HEK293 (cell line): ENCODE data around the gene CNOT6L.

Experiments
- FEZF1 ChIP-seq: fragments of 450-650 bp; formaldehyde crosslinking; IDR thresholded peaks from 2 replicates; pipeline ENCODE4 v1.5.1; 2016; ENCODE audit warnings: missing biosample characterization, missing genetic modification characterization
- HOXA7 ChIP-seq: sonication (generic); formaldehyde crosslinking; IDR thresholded peaks from 2 replicates; pipeline ENCODE4 v1.8.1; 2022; ENCODE audit warnings: missing genetic modification reagents, borderline replicate concordance
- IKZF3 ChIP-seq: fragments of 450-650 bp; IDR thresholded peaks from 2 replicates; pipeline ENCODE4 v1.5.0; 2018; ENCODE audit warnings: missing biosample characterization, mild to moderate bottlenecking, missing genetic modification characterization, moderate library complexity
- KLF17 ChIP-seq: fragments of 450-650 bp; formaldehyde crosslinking; IDR thresholded peaks from 2 replicates; pipeline ENCODE4 v1.5.1; 2016; ENCODE audit warnings: missing biosample characterization, missing genetic modification characterization
- KLF8 ChIP-seq: fragments of 450-650 bp; formaldehyde crosslinking; IDR thresholded peaks from 2 replicates; pipeline ENCODE4 v1.5.1; 2016; ENCODE audit warnings: missing biosample characterization, missing genetic modification characterization
- MEIS1 ChIP-seq: sonication (generic); formaldehyde crosslinking; IDR thresholded peaks from 2 replicates; pipeline ENCODE4 v1.8.1; 2022; ENCODE audit warnings: missing genetic modification reagents, mild to moderate bottlenecking, borderline replicate concordance
- MZF1 ChIP-seq: fragments of 450-650 bp; formaldehyde crosslinking; IDR thresholded peaks from 2 replicates; pipeline ENCODE4 v1.5.1; 2017; ENCODE audit warnings: missing biosample characterization, missing genetic modification characterization, borderline replicate concordance
- PRDM4 ChIP-seq: fragments of 450-650 bp; formaldehyde crosslinking; IDR thresholded peaks from 2 replicates; pipeline ENCODE4 v1.5.1; 2017; ENCODE audit warnings: missing biosample characterization, missing genetic modification characterization
- PRDM6 ChIP-seq: fragments of 450-650 bp; formaldehyde crosslinking; IDR thresholded peaks from 2 replicates; pipeline ENCODE4 v1.5.1; 2017; ENCODE audit warnings: missing biosample characterization, missing genetic modification characterization
- RBAK ChIP-seq: fragments of 450-650 bp; formaldehyde crosslinking; IDR thresholded peaks from 2 replicates; pipeline ENCODE4 v1.5.1; 2016; ENCODE audit warnings: missing biosample characterization, missing genetic modification characterization
- SCRT1 ChIP-seq: fragments of 450-650 bp; formaldehyde crosslinking; IDR thresholded peaks from 2 replicates; pipeline ENCODE4 v1.5.1; 2016; ENCODE audit warnings: missing biosample characterization, missing genetic modification characterization, borderline replicate concordance
- TRIM28 ChIP-seq: IDR thresholded peaks from 2 replicates; pipeline ENCODE4 v1.6.1; 2011; ENCODE audit warnings: low read length, control low read depth, borderline replicate concordance
- ZBTB11 ChIP-seq: fragments of 450-650 bp; formaldehyde crosslinking; conservative IDR thresholded peaks from 2 replicates; pipeline ENCODE4 v1.5.1; 2016; ENCODE audit warnings: low read depth, missing biosample characterization, missing genetic modification characterization
- ZNF133 ChIP-seq: fragments of 450-650 bp; formaldehyde crosslinking; IDR thresholded peaks from 2 replicates; pipeline ENCODE4 v1.5.1; 2016; ENCODE audit warnings: missing biosample characterization, missing genetic modification characterization
- ZNF138 ChIP-seq: fragments of 450-650 bp; formaldehyde crosslinking; IDR thresholded peaks from 2 replicates; pipeline ENCODE4 v1.5.1; 2016; ENCODE audit warnings: missing biosample characterization, missing genetic modification characterization, borderline replicate concordance
- ZNF157 ChIP-seq: fragments of 450-650 bp; formaldehyde crosslinking; IDR thresholded peaks from 2 replicates; pipeline ENCODE4 v1.5.1; 2016; ENCODE audit warnings: missing biosample characterization, missing genetic modification characterization
- ZNF18 ChIP-seq: fragments of 450-650 bp; formaldehyde crosslinking; IDR thresholded peaks from 2 replicates; pipeline ENCODE4 v1.5.1; 2016; ENCODE audit warnings: missing biosample characterization, missing genetic modification characterization
- ZNF202 ChIP-seq: fragments of 450-650 bp; formaldehyde crosslinking; IDR thresholded peaks from 2 replicates; pipeline ENCODE4 v1.5.1; 2016; ENCODE audit warnings: missing biosample characterization, missing genetic modification characterization, borderline replicate concordance
- ZNF335 ChIP-seq: fragments of 450-650 bp; formaldehyde crosslinking; conservative IDR thresholded peaks from 2 replicates; pipeline ENCODE4 v1.5.1; 2016; ENCODE audit warnings: missing biosample characterization, missing genetic modification characterization
- ZNF341 ChIP-seq: fragments of 450-650 bp; formaldehyde crosslinking; IDR thresholded peaks from 2 replicates; pipeline ENCODE4; 2016; ENCODE audit warnings: low read depth, missing biosample characterization, missing genetic modification characterization
- ZNF391 ChIP-seq: fragments of 450-650 bp; formaldehyde crosslinking; IDR thresholded peaks from 2 replicates; pipeline ENCODE4 v1.5.1; 2016; ENCODE audit warnings: low read depth, missing biosample characterization, missing genetic modification characterization, borderline replicate concordance
- ZNF423 ChIP-seq: fragments of 450-650 bp; formaldehyde crosslinking; IDR thresholded peaks from 2 replicates; pipeline ENCODE4 v1.5.1; 2016; ENCODE audit warnings: missing biosample characterization, missing genetic modification characterization
- ZNF521 ChIP-seq: fragments of 450-650 bp; formaldehyde crosslinking; IDR thresholded peaks from 2 replicates; pipeline ENCODE4 v1.5.1; 2017; ENCODE audit warnings: missing biosample characterization, mild to moderate bottlenecking, missing genetic modification characterization
- ZNF596 ChIP-seq: fragments of 450-650 bp; IDR thresholded peaks from 2 replicates; pipeline ENCODE4 v1.5.0; 2018; ENCODE audit warnings: missing biosample characterization, mild to moderate bottlenecking, missing genetic modification characterization, moderate library complexity
- ZNF670 ChIP-seq: fragments of 450-650 bp; formaldehyde crosslinking; IDR thresholded peaks from 2 replicates; pipeline ENCODE4 v1.5.1; 2016; ENCODE audit warnings: missing biosample characterization, missing genetic modification characterization, low read depth
- ZSCAN18 ChIP-seq: fragments of 450-650 bp; formaldehyde crosslinking; IDR thresholded peaks from 2 replicates; pipeline ENCODE4 v1.5.1; 2016; ENCODE audit warnings: missing biosample characterization, missing genetic modification characterization
- ZXDB ChIP-seq: fragments of 450-650 bp; formaldehyde crosslinking; IDR thresholded peaks from 2 replicates; pipeline ENCODE4 v1.5.1; 2016; ENCODE audit warnings: missing biosample characterization, missing genetic modification characterization

The CNOT6L gene

GRCh38 chr4:77776182-77777134 is 42.7 kb downstream of the CNOT6L start (continued):
- TF ChIP-seq ZNF391 (tag by site-specific recombination) (no peak), IKZF3 (no peak; the same call in 1 of the 2 replicates), ZNF423 (tag by site-specific recombination) (no peak), KLF17 (tag by site-specific recombination) (no peak), ZNF18 (tag by site-specific recombination) (peak; percentile 40; the same call in 1 of the 2 replicates), HOXA7 (no peak), ZNF670 (tag by site-specific recombination) (no peak), ZNF596 (0 out of 2 replicates have a peak, but pooled peaks have one; percentile 42), ZNF341 (no peak), PRDM4 (tag by site-specific recombination) (peak; percentile 77), ZNF335 (no peak), SCRT1 (tag by site-specific recombination) (peak; percentile 61; the same call in 1 of the 2 replicates), MZF1 (tag by site-specific recombination) (peak; percentile 79), MEIS1 (CRISPR knock-in tag) (no peak), PRDM6 (tag by site-specific recombination) (peak; percentile 89), ZSCAN18 (tag by site-specific recombination) (no peak), ZNF202 (tag by site-specific recombination) (no peak), ZBTB11 (tag by site-specific recombination) (no peak), KLF8 (tag by site-specific recombination) (no peak), ZNF157 (no peak), TRIM28 (peak; percentile 85), RBAK (no peak), ZXDB (tag by site-specific recombination) (peak; percentile 78), FEZF1 (tag by site-specific recombination) (peak; percentile 54), ZNF138 (tag by site-specific recombination) (no peak), ZNF133 (no peak), ZNF521 (tag by site-specific recombination) (no peak)
